H1 (cell line): ENCODE data around the gene GLYATL3. TPM values are rescaled to one million over a fixed set of nuclear protein-coding genes. Genes with fewer than 3 reads are reported as not detected.

ENCODE experiments used
- CTCF ChIA-PET: fragments of 300-600 bp; sonication (Branson Sonifier 250); formaldehyde crosslinking; loops from one replicate; lab custom pipeline; 2021; ENCODE audit not compliant: partially characterized antibody; lab: Charles Lee
- POLR2A ChIA-PET: fragments of 300-600 bp; sonication (Branson Sonifier 250); formaldehyde crosslinking; loops from one replicate; lab custom pipeline; 2021; ENCODE audit warnings: inconsistent platforms; ENCODE audit not compliant: partially characterized antibody; lab: Charles Lee
- DNase-seq, 2 experiments: peaks; one replicate each; pipeline versions ENCODE4 v3.0.0 to v3.0.0-alpha.2; 2010 to 2022; ENCODE audit warnings: low spot score in 2 of 2, low read depth in 1 of 2, mixed read lengths in 1 of 2
- FAIRE-seq: peaks from 2 replicates; lab custom pipeline; 2011; peaks lifted over from hg19 to GRCh38; lab: Jason Lieb, UNC
- H2AFZ ChIP-seq: 2 replicates; pipeline ENCODE4 v1.8.1; 2012; ENCODE audit warnings: low read length, inconsistent platforms
- H2AK5ac ChIP-seq: 2 replicates; pipeline ENCODE4 v1.6.1; 2013; ENCODE audit warnings: low read depth, low read length
- H2BK120ac ChIP-seq: replicated peaks from 2 replicates; pipeline ENCODE3; 2013; ENCODE audit warnings: low read depth, low read length, inconsistent platforms
- H2BK12ac ChIP-seq: 2 replicates; pipeline ENCODE4 v1.6.1; 2013; ENCODE audit warnings: low read depth, low read length
- H2BK15ac ChIP-seq: 2 replicates; pipeline ENCODE4 v1.6.1; 2013; ENCODE audit warnings: low read length
- H2BK20ac ChIP-seq: 2 replicates; pipeline ENCODE4 v1.6.1; 2013; ENCODE audit warnings: low read length
- H2BK5ac ChIP-seq: 2 replicates; pipeline ENCODE4 v1.6.1; 2013; ENCODE audit warnings: low read depth, low read length
- H3K14ac ChIP-seq: 2 replicates; pipeline ENCODE4 v1.6.1; 2013; ENCODE audit warnings: inconsistent platforms; ENCODE audit not compliant: insufficient read length
- H3K18ac ChIP-seq: 2 replicates; pipeline ENCODE4 v1.6.1; 2013; ENCODE audit warnings: low read length; ENCODE audit errors: extremely low read depth
- H3K23ac ChIP-seq: 2 replicates; pipeline ENCODE4 v1.6.1; 2013; ENCODE audit warnings: inconsistent platforms; ENCODE audit not compliant: insufficient read length
- H3K23me2 ChIP-seq: 2 replicates; pipeline ENCODE4 v1.6.1; 2013; ENCODE audit warnings: low read depth, low read length
- H3K27ac ChIP-seq: 2 replicates; pipeline ENCODE4 v1.6.1; 2011; ENCODE audit warnings: low read depth, low read length, inconsistent platforms
- H3K27me3 ChIP-seq, 4 experiments: replicated peaks in 1 of 4; 1 replicate in 1 of 4; 2 replicates in 3 of 4; pipeline versions ENCODE4 v1.6.1 to v1.8.1; 2011 to 2013; ENCODE audit warnings: low read length in 3 of 4, mild to moderate bottlenecking in 3 of 4, inconsistent platforms in 2 of 4, mixed read lengths in 2 of 4, moderate library complexity in 1 of 4; ENCODE audit not compliant: control insufficient read depth in 3 of 4, insufficient read depth in 3 of 4; ENCODE audit errors: extremely low read depth in 1 of 4
- H3K36me3 ChIP-seq, 4 experiments: 2 replicates each; pipeline versions ENCODE4 v1.6.1 to v1.8.1; 2011 to 2013; ENCODE audit warnings: mild to moderate bottlenecking in 4 of 4, low read length in 3 of 4, moderate library complexity in 2 of 4, control low read depth in 1 of 4, inconsistent platforms in 1 of 4; ENCODE audit not compliant: insufficient read depth in 4 of 4, control insufficient read depth in 2 of 4
- H3K4ac ChIP-seq: replicated peaks from 2 replicates; pipeline ENCODE3; 2013; ENCODE audit warnings: low read length, low read depth, mixed read lengths, inconsistent platforms; ENCODE audit not compliant: insufficient read length
- H3K4me1 ChIP-seq, 4 experiments: replicated peaks in 1 of 4; 1 replicate in 1 of 4; 2 replicates in 3 of 4; pipeline versions ENCODE4 v1.6.1 to v1.8.1; 2011 to 2013; ENCODE audit warnings: low read length in 3 of 4, inconsistent platforms in 2 of 4, mixed read lengths in 1 of 4; ENCODE audit not compliant: insufficient read depth in 4 of 4, control insufficient read depth in 3 of 4
- H3K4me2 ChIP-seq, 2 experiments: 2 replicates each; pipeline versions ENCODE4 v1.6.1 to v1.8.1; 2011 to 2013; ENCODE audit warnings: low read depth in 2 of 2, low read length in 2 of 2, control low read depth in 1 of 2, inconsistent platforms in 1 of 2, mild to moderate bottlenecking in 1 of 2; ENCODE audit not compliant: insufficient read depth in 1 of 2
- H3K4me3 ChIP-seq, 4 experiments: fragments of 200-600, 300-600 bp in 1 of 4; sonication (generic), shearing (Covaris generic), sonication (Bioruptor Twin) in 1 of 4; 2 replicates each; pipeline versions ENCODE4 v1.5.1 to v1.8.1; 2011 to 2016; ENCODE audit warnings: low read length in 4 of 4, low read depth in 3 of 4, control low read depth in 2 of 4, inconsistent platforms in 2 of 4, mild to moderate bottlenecking in 2 of 4, mixed read lengths in 1 of 4, moderate library complexity in 1 of 4; ENCODE audit not compliant: insufficient read depth in 2 of 4; ENCODE audit errors: extremely low read depth in 1 of 4
- H3K56ac ChIP-seq: replicated peaks from 2 replicates; pipeline ENCODE3; 2013; ENCODE audit warnings: low read depth, mild to moderate bottlenecking, mixed read lengths, low read length, inconsistent platforms; ENCODE audit not compliant: insufficient read length
- H3K79me1 ChIP-seq: 2 replicates; pipeline ENCODE4 v1.6.1; 2013; ENCODE audit warnings: low read depth, low read length, control low read depth
- H3K79me2 ChIP-seq, 2 experiments: 2 replicates each; pipeline versions ENCODE4 v1.6.1 to v1.8.1; 2012 to 2013; ENCODE audit warnings: low read length in 2 of 2, mild to moderate bottlenecking in 2 of 2, inconsistent platforms in 1 of 2; ENCODE audit not compliant: insufficient read depth in 2 of 2, control insufficient read depth in 1 of 2
- H3K9ac ChIP-seq, 4 experiments: replicated peaks in 1 of 4; 1 replicate in 1 of 4; 2 replicates in 3 of 4; pipeline versions ENCODE4 v1.6.1 to v1.8.1; 2011 to 2013; ENCODE audit warnings: low read depth in 3 of 4, low read length in 3 of 4, control low read depth in 2 of 4, mild to moderate bottlenecking in 2 of 4, moderate library complexity in 2 of 4, inconsistent platforms in 1 of 4; ENCODE audit errors: extremely low read depth in 1 of 4
- H3K9me3 ChIP-seq, 2 experiments: 2 replicates each; pipeline versions ENCODE4 v1.6.1 to v1.8.1; 2012 to 2013; ENCODE audit warnings: mild to moderate bottlenecking in 2 of 2, moderate library complexity in 2 of 2, control low read depth in 1 of 2, inconsistent platforms in 1 of 2, low read depth in 1 of 2, low read length in 1 of 2, mixed read lengths in 1 of 2; ENCODE audit not compliant: insufficient read depth in 2 of 2
- H4K20me1 ChIP-seq, 2 experiments: replicated peaks in 1 of 2; 2 replicates each; pipeline versions ENCODE3 to v1.8.1; 2011 to 2013; ENCODE audit warnings: inconsistent platforms in 2 of 2, low read length in 2 of 2, mild to moderate bottlenecking in 1 of 2; ENCODE audit not compliant: insufficient read depth in 2 of 2, control insufficient read depth in 1 of 2
- H4K5ac ChIP-seq: 2 replicates; pipeline ENCODE4 v1.6.1; 2013; ENCODE audit warnings: low read length, low read depth, mixed read lengths, inconsistent platforms; ENCODE audit not compliant: insufficient read length
- H4K8ac ChIP-seq: 2 replicates; pipeline ENCODE4 v1.8.0; 2013; ENCODE audit warnings: mild to moderate bottlenecking, moderate library complexity, low read length, inconsistent platforms; ENCODE audit not compliant: insufficient read depth; ENCODE audit errors: extremely low read depth
- H4K91ac ChIP-seq: replicated peaks from 2 replicates; pipeline ENCODE3; 2013; ENCODE audit warnings: low read length, mixed read lengths, inconsistent platforms; ENCODE audit not compliant: insufficient read length
- MAFK ChIP-seq: IDR thresholded peaks from 2 replicates; pipeline ENCODE4 v1.6.1; 2012; ENCODE audit warnings: low read depth, mild to moderate bottlenecking, improper control_type of control experiment, low read length
- YY1 ChIP-seq: IDR thresholded peaks from 2 replicates; pipeline ENCODE4 v1.6.1; 2011; ENCODE audit warnings: low read depth, mild to moderate bottlenecking, low read length
- polyA plus RNA-seq, 7 experiments: library from polyadenylated mRNA; depleted of rRNA in 3 of 7; stranded (reverse) in 5 of 7; unstranded in 2 of 7; fragments of >200 nt in 5 of 7; fragments of 200-250 nt in 2 of 7; gene quantifications; 1 replicate in 5 of 7; 2 replicates in 1 of 7; 4 replicates in 1 of 7; pipeline versions ENCODE4 v1.2.1 to v1.2.3, GENCODE V29; 2011 to 2013; ENCODE audit warnings: missing spikeins in 2 of 7, mixed read lengths in 2 of 7
- total RNA-seq: library from RNA; stranded (reverse); fragmentation: NEBNext Ultra II Directional; extraction: Animal tissue kit (Norgen Biotek cat#: 25700); gene quantifications from 2 replicates; pipeline ENCODE4 v1.2.1, GENCODE V29; 2021

GLYATL3 gene
- total and polyA plus RNA-seq, 2 of the 8 experiments (the other 6 are each of a cell fraction or from before 2014, with no cell fraction given): not detected

DNA sequence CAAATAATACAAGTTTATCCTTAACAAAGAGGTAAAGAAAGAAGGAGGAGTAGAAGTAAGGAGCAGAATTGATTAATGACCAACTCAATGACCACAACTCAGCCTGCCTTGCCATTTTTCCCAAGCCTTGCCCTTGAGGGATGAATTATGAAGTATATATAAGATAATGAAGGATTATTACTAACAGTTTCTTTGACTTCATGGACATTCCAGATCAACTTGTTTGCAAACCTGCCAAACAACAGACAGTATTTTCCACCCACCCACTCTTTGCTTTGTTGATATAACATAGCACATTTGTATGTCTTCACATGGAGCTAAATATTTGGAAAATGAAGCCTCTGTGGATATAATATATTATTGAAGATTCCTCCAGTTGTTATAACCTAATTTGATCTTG, 40.9 kb downstream of the GLYATL3 start:
- Histone ChIP-seq H4K91ac (no peak overlapping the region), H3K4me2 (no peak overlapping the region), H2BK20ac (no peak overlapping the region), H4K5ac (no peak overlapping the region), H3K18ac (no peak overlapping the region), H3K27me3 (no peaks in the 10 kb centered on the region), H2BK5ac (no peak overlapping the region), H3K36me3 (no peaks in the 10 kb centered on the region), H2BK12ac (no peak overlapping the region), H2AFZ (no peak overlapping the region), H3K9ac (no peak overlapping the region), H3K14ac (no peak overlapping the region), H2BK120ac (no peak overlapping the region), H4K8ac (no peak overlapping the region), H2AK5ac (no peak overlapping the region), H3K4me1 (no peaks in the 10 kb centered on the region), H3K56ac (no peak overlapping the region), H3K79me1 (no peaks in the 10 kb centered on the region), H2BK15ac (no peak overlapping the region), H4K20me1 (no peaks in the 10 kb centered on the region), H3K9me3 (no peaks in the 10 kb centered on the region), H3K4me3 (no peak overlapping the region), H3K79me2 (no peaks in the 10 kb centered on the region), H3K23me2 (no peaks in the 10 kb centered on the region), H3K23ac (no peak overlapping the region), H3K27ac (no peak overlapping the region), H3K4ac (no peak overlapping the region)
- TF ChIP-seq YY1: no peak
- no peak for TF ChIP-seq MAFK
- FAIRE-seq (no peak), DNase-seq (no peak)
- ChIA-PET CTCF (interaction anchor here (1.8 to 3.3 kb wide), 2 partner anchors 9 to 67 kb away, joined by 7 to 22 read pairs; no protein-coding TSS in a partner anchor), POLR2A (interaction anchor here (0.6 to 2.0 kb wide), 2 partner anchors 9 to 14 kb away, joined by 3 to 8 read pairs; partner anchors contain the start of gene C6orf141)
